A549 (cell line): ENCODE results near the gene KCNN3.

ENCODE experiments used
- CHD4 ChIP-seq: fragments of 200-600 bp; sonication (generic); IDR thresholded peaks from 2 replicates; pipeline ENCODE4 v1.6.1; 2016; ENCODE audit warnings: antibody characterized with exemption, mild to moderate bottlenecking, borderline replicate concordance
- CTCF ChIP-seq: fragments of >200 bp; sonication (Bioruptor Twin); formaldehyde crosslinking; IDR thresholded peaks from 3 replicates; pipeline ENCODE4 v1.5.1; 2016
- EHF ChIP-seq: fragments of 250-450 bp; sonication (Bioruptor Pico); IDR thresholded peaks from 2 replicates; pipeline ENCODE4 v1.5.0; 2020; ENCODE audit warnings: mild to moderate bottlenecking
- EP300 ChIP-seq, 2 experiments: fragments of >200 bp; sonication (Bioruptor Twin); formaldehyde crosslinking; IDR thresholded peaks; 2 replicates in 1 of 2; 3 replicates in 1 of 2; pipeline ENCODE4 v1.6.1; 2016 to 2017
- ESRRA ChIP-seq: fragments of 150-350 bp; IDR thresholded peaks from 2 replicates; pipeline ENCODE4 v1.6.1; 2014; ENCODE audit warnings: mild to moderate bottlenecking, low read length, borderline replicate concordance
- HMGXB4 ChIP-seq: fragments of 250-450 bp; sonication (Bioruptor Pico); IDR thresholded peaks from 2 replicates; pipeline ENCODE4 v1.5.0; 2021; ENCODE audit warnings: mild to moderate bottlenecking, moderate library complexity, borderline replicate concordance
- JUN ChIP-seq, 2 experiments: fragments of >200 bp; sonication (Bioruptor Twin); formaldehyde crosslinking; IDR thresholded peaks; 2 replicates in 1 of 2; 3 replicates in 1 of 2; pipeline ENCODE4 v1.6.1; 2016 to 2017
- NFE2L2 ChIP-seq: fragments of 150-350 bp; conservative IDR thresholded peaks from 2 replicates; pipeline ENCODE4 v1.6.1; 2014; ENCODE audit warnings: low read length
- PHF8 ChIP-seq: fragments of 200-600 bp; sonication (generic); IDR thresholded peaks from 2 replicates; pipeline ENCODE4 v1.6.1; 2016; ENCODE audit warnings: low read depth, mild to moderate bottlenecking, antibody characterized with exemption, moderate library complexity, borderline replicate concordance
- POLR2A ChIP-seq: IDR thresholded peaks from 2 replicates; pipeline ENCODE4 v1.6.1; 2012; ENCODE audit warnings: mild to moderate bottlenecking, low read length
- POLR2AphosphoS2 ChIP-seq: conservative IDR thresholded peaks from 2 replicates; pipeline ENCODE4 v1.6.1; 2012; ENCODE audit warnings: low read length, improper control_type of control experiment, inconsistent platforms
- RAD21 ChIP-seq, 2 experiments: fragments of >200 bp in 1 of 2; sonication (Bioruptor Twin) in 1 of 2; formaldehyde crosslinking in 1 of 2; IDR thresholded peaks in 1 of 2; conservative IDR thresholded peaks in 1 of 2; 2 replicates in 1 of 2; 3 replicates in 1 of 2; pipeline ENCODE4 v1.6.1; 2012 to 2018; ENCODE audit warnings: inconsistent platforms in 1 of 2
- REST ChIP-seq: fragments of 200-600 bp; sonication (generic); IDR thresholded peaks from 2 replicates; pipeline ENCODE4 v1.6.1; 2016; ENCODE audit warnings: antibody characterized with exemption, mild to moderate bottlenecking, moderate library complexity
- RFX5 ChIP-seq: fragments of 450-650 bp; IDR thresholded peaks from 2 replicates; pipeline ENCODE4 v1.7.1; 2014; ENCODE audit warnings: antibody characterized with exemption, mild to moderate bottlenecking, moderate library complexity

- TF ChIP-seq CTCF (no peak), CHD4 (no peak), EP300 (IDR thresholded peaks at IDR 0.05) (no peak), NFE2L2 (no peak), POLR2A (no peak), POLR2AphosphoS2 (no peak), RFX5 (no peak), PHF8 (no peak), HMGXB4 (CRISPR knock-in tag) (no peak), EHF (CRISPR knock-in tag) (no peak), ESRRA (no peak), JUN (IDR thresholded peaks at IDR 0.05) (no peak), RAD21 (conservative IDR thresholded peaks at IDR 0.05 in 1 of 2, IDR thresholded peaks at IDR 0.05 in 1 of 2) (no peak), REST (no peak)
Observed at GRCh38 chr1:154884869-154885701, 15.0 kb upstream of the KCNN3 start.
